ENCODE results near the gene KCNQ4. TPM values are rescaled to one million over a fixed set of nuclear protein-coding genes. Genes with fewer than 3 reads are reported as not detected.
A peak's percentile ranks its signal among the peaks of the same experiment; 100 is the strongest.

KCNQ4 gene
- total and polyA plus RNA-seq, 2 of the 13 experiments (the other 11 are each of a cell fraction or from before 2014, with no cell fraction given): 0.02 to 0.09 TPM

GRCh38 chr1:40758578-40759343, 24.8 kb upstream of the KCNQ4 start (continued):
- no peak for TF ChIP-seq PLSCR1 (CRISPR knock-in tag; IDR thresholded peaks at IDR 0.05; ENCODE audit: borderline replicate concordance)
- TF ChIP-seq ZNF841 (CRISPR knock-in tag; IDR thresholded peaks at IDR 0.05; ENCODE audit: borderline replicate concordance): no peak
- peak; percentile 76 for TF ChIP-seq MAX (IDR thresholded peaks at IDR 0.05)
- no peak for TF ChIP-seq KDM2A (CRISPR knock-in tag; IDR thresholded peaks at IDR 0.05; ENCODE audit: borderline replicate concordance, low read depth)
- TF ChIP-seq ZNF501 (CRISPR knock-in tag; IDR thresholded peaks at IDR 0.05): no peak
- TF ChIP-seq ZNF260 (CRISPR knock-in tag; IDR thresholded peaks at IDR 0.05; ENCODE audit: borderline replicate concordance, low read depth): no peak
- TF ChIP-seq TEF (CRISPR knock-in tag; IDR thresholded peaks at IDR 0.05): no peak
- no peak for TF ChIP-seq ZBTB42 (CRISPR knock-in tag; IDR thresholded peaks at IDR 0.05)
- TF ChIP-seq THAP7 (CRISPR knock-in tag; IDR thresholded peaks at IDR 0.05): no peak
- no peak for TF ChIP-seq ZBTB46 (CRISPR knock-in tag; IDR thresholded peaks at IDR 0.05; ENCODE audit: borderline replicate concordance)
- no peak for TF ChIP-seq ZNF891 (CRISPR knock-in tag; IDR thresholded peaks at IDR 0.05)
- peak; percentile 31; the same call in 1 of the 2 replicates for TF ChIP-seq RXRA (CRISPR knock-in tag; IDR thresholded peaks at IDR 0.05)
- TF ChIP-seq ELK4 (CRISPR knock-in tag; IDR thresholded peaks at IDR 0.05; ENCODE audit: borderline replicate concordance): no peak
- TF ChIP-seq ISL2 (CRISPR knock-in tag; IDR thresholded peaks at IDR 0.05): no peak
- TF ChIP-seq ZNF709 (CRISPR knock-in tag; IDR thresholded peaks at IDR 0.05): no peak
- TF ChIP-seq ARID2 (CRISPR knock-in tag; IDR thresholded peaks at IDR 0.05; ENCODE audit: borderline replicate concordance): 0 out of 2 replicates have a peak, but pooled peaks have one; percentile 46
- TF ChIP-seq CEBPB (IDR thresholded peaks at IDR 0.05; ENCODE audit: borderline replicate concordance, low read depth, low read length): no peak
- no peak for TF ChIP-seq ATF3 (CRISPR knock-in tag; IDR thresholded peaks at IDR 0.05)
- TF ChIP-seq ZBTB7B (CRISPR knock-in tag; IDR thresholded peaks at IDR 0.05): no peak
- peak; percentile 44; the same call in 1 of the 2 replicates for TF ChIP-seq MNT (IDR thresholded peaks at IDR 0.05)
- peak; percentile 57 for TF ChIP-seq ATF1 (CRISPR knock-in tag; IDR thresholded peaks at IDR 0.05)
- no peak for TF ChIP-seq SPEN (CRISPR knock-in tag; IDR thresholded peaks at IDR 0.05; ENCODE audit: low read depth)
- TF ChIP-seq ZNF3 (CRISPR knock-in tag; IDR thresholded peaks at IDR 0.05): no peak

Data from HepG2 (cell line).